Ascending aorta (tissue), 2 donors: ENCODE data around the gene ZNF587. TPM values are rescaled to one million over a fixed set of nuclear protein-coding genes. Genes with fewer than 3 reads are reported as not detected.

Experiments used
- DNase-seq, 2 donors: peaks; one replicate each; pipeline ENCODE4 v3.0.0-alpha.2; 2019; ENCODE audit warnings: low spot score in 2 of 2
- H3K27ac ChIP-seq, 2 donors: fragments of 200-600 bp; sonication (generic); one replicate each; pipeline ENCODE4 v1.5.1; 2016 to 2017; ENCODE audit warnings: mild to moderate bottlenecking in 1 of 2
- H3K27me3 ChIP-seq: fragments of 200-600 bp; sonication (generic); one replicate; pipeline ENCODE4 v1.5.1; 2017
- H3K36me3 ChIP-seq, 2 donors: fragments of 200-600 bp; sonication (generic); one replicate each; pipeline ENCODE4 v1.5.1; 2016
- H3K4me1 ChIP-seq, 2 donors: fragments of 200-600 bp; sonication (generic); one replicate each; pipeline ENCODE4 v1.5.1; 2016 to 2017; ENCODE audit warnings: mild to moderate bottlenecking in 1 of 2
- H3K4me3 ChIP-seq, 2 donors: fragments of 200-600 bp; sonication (generic); one replicate each; pipeline ENCODE4 v1.5.1; 2016 to 2017; ENCODE audit warnings: mild to moderate bottlenecking in 1 of 2
- H3K9me3 ChIP-seq, 2 donors: fragments of 200-600 bp; sonication (generic); one replicate each; pipeline ENCODE4 v1.5.1; 2016
- CTCF ChIP-seq, 3 experiments: fragments of 200-600 bp in 2 of 3; fragments of 450-650 bp in 1 of 3; sonication (generic) in 2 of 3; IDR thresholded peaks; one replicate each; pipeline ENCODE4 v1.5.1; 2016 to 2019; ENCODE audit warnings: antibody characterized with exemption in 3 of 3, mild to moderate bottlenecking in 1 of 3, moderate library complexity in 1 of 3
- intact Hi-C: fragments of 100-400 bp; cut with DNase I; formaldehyde crosslinking; loops from one replicate; pipeline ENCODE4 v1.15.1; 2023
- total RNA-seq: library from RNA; depleted of rRNA; stranded (reverse); fragments of >200 nt; gene quantifications from one replicate; pipeline ENCODE4 v1.1.0, GENCODE V29; 2016

ZNF587 gene
- total RNA-seq, 1 donor from 2014 or later, result 12.9 TPM

- Histone ChIP-seq H3K9me3 (peaks cover 22 to 63% of the 10 kb centered on the region in 2 donors), H3K36me3 (peaks cover 35 to 49% of the 10 kb centered on the region in 2 donors), H3K27me3 (no peaks in the 10 kb centered on the region), H3K27ac (no peak overlapping the region), H3K4me3 (no peak overlapping the region), H3K4me1 (peaks cover 0 to 7% of the 10 kb centered on the region in 2 donors)
- intact Hi-C loops, result no loop called here
- DNase-seq, result no peak
- no peak for TF ChIP-seq CTCF (IDR thresholded peaks at IDR 0.05)
Measured at GRCh38 chr19:57914531-57914930, 64.9 kb downstream of the ZNF587 start.

Other genes starting within 250 kb of the ZNF587 start
- gene ZNF530, start 250.0 kb upstream of the ZNF587 start, total RNA-seq, result 2.6 TPM
- 1.7 TPM for gene ZNF134, start 235.6 kb upstream of the ZNF587 start, total RNA-seq
- gene ZNF211, start 216.7 kb upstream of the ZNF587 start, total RNA-seq, result 9.9 TPM
- not detected for gene ZSCAN4, start 180.9 kb upstream of the ZNF587 start, total RNA-seq
- 35.4 TPM for gene ZNF551, start 167.9 kb upstream of the ZNF587 start, total RNA-seq
- 0.11 TPM for gene ZNF154, start 140.7 kb upstream of the ZNF587 start, total RNA-seq
- gene ZNF671, start 122.2 kb upstream of the ZNF587 start, total RNA-seq, result 2.4 TPM
- 1.9 TPM for gene ZNF776, start 103.0 kb upstream of the ZNF587 start, total RNA-seq
- 1.4 TPM for gene ZNF586, start 80.2 kb upstream of the ZNF587 start, total RNA-seq
- gene ZNF552, start 34.9 kb upstream of the ZNF587 start, total RNA-seq, result 6.9 TPM
- 7.8 TPM for gene ZNF587B, start 19.6 kb upstream of the ZNF587 start, total RNA-seq
- 1.8 TPM for gene ZNF814, start 39.2 kb downstream of the ZNF587 start, total RNA-seq
- 2.3 TPM for gene ZNF417, start 66.7 kb downstream of the ZNF587 start, total RNA-seq
- 0.21 TPM for gene ZNF418, start 85.5 kb downstream of the ZNF587 start, total RNA-seq
- gene ZNF256, start 97.8 kb downstream of the ZNF587 start, total RNA-seq, result 3.8 TPM
- gene C19orf18, start 124.7 kb downstream of the ZNF587 start, total RNA-seq, result not detected
- gene ZNF606, start 153.0 kb downstream of the ZNF587 start, total RNA-seq, result 1.5 TPM
- not detected for gene ZSCAN1, start 184.2 kb downstream of the ZNF587 start, total RNA-seq
- 3.7 TPM for gene ZNF135, start 209.4 kb downstream of the ZNF587 start, total RNA-seq
- gene ZSCAN18, start 248.4 kb downstream of the ZNF587 start, total RNA-seq, result 181 TPM